ENCODE data around the gene SH3BGRL3. TPM values are rescaled to one million over a fixed set of nuclear protein-coding genes. Genes with fewer than 3 reads are reported as not detected.
"Not testable (repeated sequence)": the region's sequence is repeated elsewhere in the genome, so short reads cannot be mapped to it uniquely, and the experiment has no call there.

SH3BGRL3 gene
- total RNA-seq, 1 donor = 30.8 TPM

DNA sequence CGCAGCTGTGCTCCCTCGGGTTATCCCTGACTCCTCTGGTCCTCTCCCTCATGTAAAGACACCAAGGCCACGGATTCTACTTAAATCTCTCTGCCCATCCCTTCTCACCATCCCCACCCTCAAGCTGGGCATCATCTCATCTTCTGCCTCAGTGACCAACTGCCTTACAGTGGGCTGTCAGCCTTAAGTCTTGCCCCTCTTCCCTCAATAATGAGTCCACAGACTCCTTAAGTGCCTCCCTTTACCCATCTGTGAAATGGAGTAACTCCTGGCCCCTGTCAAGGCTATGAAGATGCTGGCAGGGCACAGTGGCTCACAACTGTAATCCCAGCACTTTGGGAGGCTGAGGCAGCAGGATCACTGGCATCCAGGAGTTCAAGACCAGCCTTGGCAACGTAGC lies 12.1 kb downstream of the SH3BGRL3 start:
- Histone ChIP-seq H3K27me3 (ENCODE audit: insufficient read depth, low read length) (no peaks in the 10 kb centered on the region), H2AFZ (ENCODE audit: low read length) (no peak overlapping the region), H3K4me1 (ENCODE audit: insufficient read depth, low read length) (peaks cover 10% of the 10 kb centered on the region), H3K9me3 (ENCODE audit: low read depth, low read length) (no peaks in the 10 kb centered on the region), H4K20me1 (ENCODE audit: insufficient read depth, low read length) (no peaks in the 10 kb centered on the region), H3K27ac (ENCODE audit: low read depth, low read length) (no peak overlapping the region), H3K4me2 (ENCODE audit: insufficient read depth, low read length) (no peak overlapping the region), H3K79me2 (ENCODE audit: insufficient read depth, low read length) (no peaks in the 10 kb centered on the region), H3K36me3 (ENCODE audit: insufficient read depth, low read length) (peaks cover 7% of the 10 kb centered on the region), H3K4me3 (ENCODE audit: insufficient read depth, low read length) (no peak overlapping the region)
- TF ChIP-seq, protein P1, sequence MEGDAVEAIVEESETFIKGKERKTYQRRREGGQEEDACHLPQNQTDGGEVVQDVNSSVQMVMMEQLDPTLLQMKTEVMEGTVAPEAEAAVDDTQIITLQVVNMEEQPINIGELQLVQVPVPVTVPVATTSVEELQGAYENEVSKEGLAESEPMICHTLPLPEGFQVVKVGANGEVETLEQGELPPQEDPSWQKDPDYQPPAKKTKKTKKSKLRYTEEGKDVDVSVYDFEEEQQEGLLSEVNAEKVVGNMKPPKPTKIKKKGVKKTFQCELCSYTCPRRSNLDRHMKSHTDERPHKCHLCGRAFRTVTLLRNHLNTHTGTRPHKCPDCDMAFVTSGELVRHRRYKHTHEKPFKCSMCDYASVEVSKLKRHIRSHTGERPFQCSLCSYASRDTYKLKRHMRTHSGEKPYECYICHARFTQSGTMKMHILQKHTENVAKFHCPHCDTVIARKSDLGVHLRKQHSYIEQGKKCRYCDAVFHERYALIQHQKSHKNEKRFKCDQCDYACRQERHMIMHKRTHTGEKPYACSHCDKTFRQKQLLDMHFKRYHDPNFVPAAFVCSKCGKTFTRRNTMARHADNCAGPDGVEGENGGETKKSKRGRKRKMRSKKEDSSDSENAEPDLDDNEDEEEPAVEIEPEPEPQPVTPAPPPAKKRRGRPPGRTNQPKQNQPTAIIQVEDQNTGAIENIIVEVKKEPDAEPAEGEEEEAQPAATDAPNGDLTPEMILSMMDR (IDR thresholded peaks at IDR 0.05; ENCODE audit: extremely low read depth, low read depth, low read length) = no peak
- peak; percentile 51 for DNase-seq (ENCODE audit: insufficient read length, low spot score, missing footprints)

DNA sequence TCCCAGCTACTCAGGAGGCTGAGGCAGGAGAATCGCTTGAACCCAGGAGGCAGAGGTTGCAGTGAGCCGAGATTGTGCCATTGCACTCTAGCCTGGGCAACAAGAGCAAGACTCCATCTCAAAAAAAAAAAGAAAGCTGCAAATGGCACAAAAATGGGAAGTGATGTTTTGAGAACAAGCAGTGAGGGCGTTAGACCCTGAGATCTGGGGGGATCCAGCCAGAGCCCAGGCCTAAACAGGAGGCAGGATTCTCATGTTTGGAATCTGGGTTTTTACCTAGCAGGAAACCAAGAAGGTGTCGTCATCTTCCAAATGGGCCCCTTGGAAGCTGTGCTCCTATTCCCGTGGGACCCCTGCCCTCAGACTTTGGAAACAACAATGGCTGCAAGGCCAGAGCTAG lies 12.8 kb downstream of the SH3BGRL3 start:
- not testable (repeated sequence) for H4K20me1 ChIP-seq (ENCODE audit: insufficient read depth, low read length); H3K27ac ChIP-seq (ENCODE audit: low read depth, low read length); H3K9me3 ChIP-seq (ENCODE audit: low read depth, low read length); H3K4me1 ChIP-seq (ENCODE audit: insufficient read depth, low read length); DNase-seq (ENCODE audit: insufficient read length, low spot score, missing footprints); H2AFZ ChIP-seq (ENCODE audit: low read length); H3K79me2 ChIP-seq (ENCODE audit: insufficient read depth, low read length); H3K4me3 ChIP-seq (ENCODE audit: insufficient read depth, low read length); H3K4me2 ChIP-seq (ENCODE audit: insufficient read depth, low read length); H3K27me3 ChIP-seq (ENCODE audit: insufficient read depth, low read length)
- H3K36me3 ChIP-seq (ENCODE audit: insufficient read depth, low read length) = peaks cover 12% of the 10 kb centered on the region

DNA sequence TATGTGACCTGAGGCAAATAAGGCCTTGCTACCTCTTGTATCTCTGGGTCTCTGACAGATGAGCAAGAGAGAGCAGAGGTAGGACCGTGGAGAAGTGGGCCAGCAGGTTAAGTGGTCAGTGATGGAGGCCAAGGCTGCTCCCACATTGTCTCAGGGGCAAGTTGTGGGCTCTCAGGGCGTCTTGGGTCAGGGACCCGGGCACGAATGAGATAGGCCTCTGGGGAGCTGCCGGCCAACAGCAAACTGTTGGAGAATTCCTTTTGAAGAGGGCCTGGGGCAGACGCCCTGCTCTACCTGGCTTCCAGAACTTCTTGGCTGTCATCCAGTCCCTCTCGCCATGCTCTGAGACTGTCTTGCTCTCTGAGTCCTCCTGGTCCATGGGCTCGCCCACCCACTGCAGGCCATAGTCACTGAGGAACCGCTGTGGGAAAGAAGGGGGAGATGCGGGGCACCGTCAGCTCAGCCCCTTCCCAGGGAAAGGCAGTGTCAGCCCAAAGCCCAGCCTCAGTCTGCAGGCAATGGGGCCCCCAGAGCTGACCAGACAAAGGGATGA lies 14.1 kb downstream of the SH3BGRL3 start:
- H4K20me1 ChIP-seq (ENCODE audit: insufficient read depth, low read length) = no peaks in the 10 kb centered on the region
- H3K27ac ChIP-seq (ENCODE audit: low read depth, low read length) = no peak overlapping the region
- no peaks in the 10 kb centered on the region for H3K27me3 ChIP-seq (ENCODE audit: insufficient read depth, low read length)
- peaks cover 6% of the 10 kb centered on the region for H3K4me1 ChIP-seq (ENCODE audit: insufficient read depth, low read length)
- peaks cover 12% of the 10 kb centered on the region for H3K36me3 ChIP-seq (ENCODE audit: insufficient read depth, low read length)
- TF ChIP-seq, protein P1 (IDR thresholded peaks at IDR 0.05; ENCODE audit: extremely low read depth, low read depth, low read length) = no peak
- H2AFZ ChIP-seq (ENCODE audit: low read length) = no peak overlapping the region
- no peaks in the 10 kb centered on the region for H3K9me3 ChIP-seq (ENCODE audit: low read depth, low read length)
- H3K4me3 ChIP-seq (ENCODE audit: insufficient read depth, low read length) = no peak overlapping the region
- H3K4me2 ChIP-seq (ENCODE audit: insufficient read depth, low read length) = no peak overlapping the region
- peak; percentile 72 for DNase-seq (ENCODE audit: insufficient read length, low spot score, missing footprints)
- no peaks in the 10 kb centered on the region for H3K79me2 ChIP-seq (ENCODE audit: insufficient read depth, low read length)

DNA sequence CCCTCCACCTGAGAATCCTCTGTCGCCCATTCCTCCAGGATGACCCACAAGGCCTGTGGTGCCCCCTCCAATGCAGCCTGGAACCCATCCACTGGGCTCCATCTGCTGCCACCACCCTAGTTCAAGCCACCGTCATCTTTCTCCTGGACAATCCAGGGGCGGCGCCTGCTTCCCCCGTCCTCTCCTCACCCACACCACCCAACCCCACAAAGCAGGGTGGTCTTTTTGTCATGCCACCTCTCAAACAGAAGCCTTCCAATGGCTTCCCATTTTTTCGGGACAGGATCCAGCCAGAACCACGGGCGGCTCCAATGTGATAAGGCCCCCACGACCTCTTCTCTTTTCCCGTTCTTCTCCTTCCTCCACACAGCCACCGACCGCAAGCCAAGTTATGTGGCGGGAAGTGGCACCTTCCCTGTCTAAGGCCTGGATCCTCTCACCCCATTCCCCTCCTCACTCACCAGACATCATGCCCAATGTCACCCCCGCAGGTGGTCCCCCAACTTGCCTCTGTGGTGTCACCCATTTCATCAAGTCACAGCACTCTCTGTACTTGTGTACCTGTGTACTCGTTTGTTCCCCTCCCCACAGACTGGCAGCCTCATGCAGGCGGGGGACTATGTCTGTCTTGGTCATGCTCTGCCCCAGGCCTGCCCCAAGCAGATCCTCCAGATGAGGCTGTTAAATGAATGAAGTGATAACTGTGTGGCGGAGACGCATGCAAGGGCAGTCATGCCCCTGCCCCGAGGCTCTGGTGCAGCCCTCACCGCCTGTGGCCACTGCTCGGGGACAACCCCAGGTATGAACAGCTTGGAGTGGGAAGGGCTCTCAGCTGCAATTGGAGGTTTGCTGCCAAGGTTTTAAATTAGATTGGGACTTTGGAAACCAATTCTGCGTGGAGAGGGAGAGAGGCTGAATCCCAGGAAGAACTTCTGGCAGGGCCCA lies 15.6 kb downstream of the SH3BGRL3 start:
- Histone ChIP-seq H3K36me3 (ENCODE audit: insufficient read depth, low read length) (peaks cover 9% of the 10 kb centered on the region), H3K9me3 (ENCODE audit: low read depth, low read length) (no peaks in the 10 kb centered on the region), H2AFZ (ENCODE audit: low read length) (no peak overlapping the region), H3K4me3 (ENCODE audit: insufficient read depth, low read length) (no peak overlapping the region), H3K27me3 (ENCODE audit: insufficient read depth, low read length) (no peaks in the 10 kb centered on the region), H3K4me2 (ENCODE audit: insufficient read depth, low read length) (no peak overlapping the region), H3K79me2 (ENCODE audit: insufficient read depth, low read length) (peaks cover 1% of the 10 kb centered on the region), H3K4me1 (ENCODE audit: insufficient read depth, low read length) (peaks cover 6% of the 10 kb centered on the region), H4K20me1 (ENCODE audit: insufficient read depth, low read length) (no peaks in the 10 kb centered on the region), H3K27ac (ENCODE audit: low read depth, low read length) (no peak overlapping the region)
- DNase-seq (ENCODE audit: insufficient read length, low spot score, missing footprints) = peak; percentile 53
- TF ChIP-seq, protein P1 (IDR thresholded peaks at IDR 0.05; ENCODE audit: extremely low read depth, low read depth, low read length) = no peak
